Testis (tissue), 3 donors: ENCODE measurements around the gene DLG2. TPM values are rescaled to one million over a fixed set of nuclear protein-coding genes. Genes with fewer than 3 reads are reported as not detected.
A peak's percentile ranks its signal among the peaks of the same experiment; 100 is the strongest.

Source experiments
- DNase-seq: peaks from one replicate; pipeline ENCODE4 v3.0.0-alpha.2; 2019
- H3K27ac ChIP-seq, 2 donors: fragments of 200-600 bp; sonication (generic); one replicate each; pipeline ENCODE4 v1.5.1; 2019
- H3K27me3 ChIP-seq: fragments of 200-600 bp; sonication (generic); one replicate; pipeline ENCODE4 v1.5.1; 2019
- H3K36me3 ChIP-seq: fragments of 200-600 bp; sonication (generic); one replicate; pipeline ENCODE4 v1.5.1; 2017; ENCODE audit warnings: low read depth; ENCODE audit errors: missing control alignments
- H3K4me1 ChIP-seq: fragments of 200-600 bp; sonication (generic); one replicate; pipeline ENCODE4 v1.5.1; 2019
- H3K4me3 ChIP-seq, 2 donors: fragments of 200-600 bp; sonication (generic); one replicate each; pipeline ENCODE4 v1.5.1; 2017 to 2019
- H3K9me3 ChIP-seq: fragments of 200-600 bp; sonication (generic); one replicate; pipeline ENCODE4 v1.5.1; 2017
- CTCF ChIP-seq, 3 experiments: fragments of 450-650 bp in 2 of 3; fragments of 200-600 bp in 1 of 3; sonication (generic) in 1 of 3; IDR thresholded peaks; one replicate each; pipeline ENCODE4 v1.5.1; 2016 to 2019; ENCODE audit warnings: antibody characterized with exemption in 3 of 3, mild to moderate bottlenecking in 2 of 3, moderate library complexity in 1 of 3
- POLR2A ChIP-seq: fragments of 450-650 bp; IDR thresholded peaks from one replicate; pipeline ENCODE4 v1.6.1; 2017; ENCODE audit warnings: antibody characterized with exemption, mild to moderate bottlenecking, moderate library complexity
- WGBS, 2 donors: methylation state at CpG; one replicate each; pipeline ENCODE4 v1.1.5; 2018; 5-methylcytosine and 5-hydroxymethylcytosine counted together
- intact Hi-C: fragments of 100-400 bp; cut with DNase I; formaldehyde crosslinking; loops from one replicate; pipeline ENCODE4 v1.15.1; 2023; ENCODE audit warnings: low total_unique reads
- polyA plus RNA-seq: library from polyadenylated mRNA; stranded (reverse); fragments of 350-450 nt; fragmentation: Illumina TruSeq; extraction: RNeasy Lipid Tissue Mini Kit (QIAGEN cat#74804); gene quantifications from one replicate; pipeline ENCODE4 v1.2.3, GENCODE V29; 2014; ENCODE audit warnings: low read depth, low replicate concordance; ENCODE audit not compliant: insufficient read depth
- total RNA-seq, 2 donors: library from RNA; depleted of rRNA; stranded (reverse); fragments of >200 nt; gene quantifications; one replicate each; pipeline ENCODE4 v1.2.3, GENCODE V29; 2016

DLG2 gene
- total and polyA plus RNA-seq, 3 donors from 2014 or later = 13.8 to 23.0 (median 14.1) TPM

GRCh38 chr11:83545494-83546260 lies 2081.5 kb downstream of the DLG2 start:
- DNase-seq = no peak
- TF ChIP-seq CTCF (IDR thresholded peaks at IDR 0.05) (no peak), POLR2A (no peak)
- 74 to 84% methylated on average over 6 of the region's 6 CpGs for WGBS, 2 donors

GRCh38 chr11:83544846-83545245 lies 2082.3 kb downstream of the DLG2 start:
- H3K9me3 ChIP-seq = no peaks in the 10 kb centered on the region
- no peaks in the 10 kb centered on the region for H3K27me3 ChIP-seq
- TF ChIP-seq CTCF (IDR thresholded peaks at IDR 0.05) (no peak), POLR2A (no peak)
- intact Hi-C loops = no loop called here
- 27 to 33% methylated on average over 1 of the region's 1 CpG for WGBS, 2 donors
- no peaks in the 10 kb centered on the region for H3K36me3 ChIP-seq
- H3K4me1 ChIP-seq = no peaks in the 10 kb centered on the region
- no peak overlapping the region for H3K27ac ChIP-seq
- DNase-seq = peak; percentile 23
- H3K4me3 ChIP-seq = no peak overlapping the region

More at GRCh38 chr11:83545494-83546260, 2081.5 kb downstream of the DLG2 start:
- Histone ChIP-seq H3K4me1 (no peaks in the 10 kb centered on the region), H3K36me3 (no peaks in the 10 kb centered on the region), H3K27ac (no peak overlapping the region), H3K27me3 (no peaks in the 10 kb centered on the region), H3K4me3 (no peak overlapping the region), H3K9me3 (no peaks in the 10 kb centered on the region)
- intact Hi-C loops = no loop called here

- 90 to 95% methylated on average over 3 of the region's 3 CpGs for WGBS, 2 donors
- intact Hi-C loops = no loop called here
Measured at GRCh38 chr11:83543706-83544439, 2083.3 kb downstream of the DLG2 start.

GRCh38 chr11:83542861-83543260 lies 2084.3 kb downstream of the DLG2 start:
- Histone ChIP-seq H3K36me3 (no peaks in the 10 kb centered on the region), H3K4me1 (no peaks in the 10 kb centered on the region), H3K27me3 (no peaks in the 10 kb centered on the region), H3K27ac (no peak overlapping the region), H3K9me3 (no peaks in the 10 kb centered on the region), H3K4me3 (no peak overlapping the region)
- intact Hi-C loops = no loop called here
- 80 to 85% methylated on average over 2 of the region's 2 CpGs for WGBS, 2 donors
- DNase-seq = no peak
- no peak for TF ChIP-seq POLR2A
- no peak for TF ChIP-seq CTCF (IDR thresholded peaks at IDR 0.05)

More at GRCh38 chr11:83543706-83544439, 2083.3 kb downstream of the DLG2 start:
- H3K4me1 ChIP-seq = no peaks in the 10 kb centered on the region
- no peaks in the 10 kb centered on the region for H3K36me3 ChIP-seq
- DNase-seq = no peak
- no peak overlapping the region for H3K4me3 ChIP-seq
- TF ChIP-seq CTCF (IDR thresholded peaks at IDR 0.05) (no peak), POLR2A (no peak)
- no peak overlapping the region for H3K27ac ChIP-seq
- no peaks in the 10 kb centered on the region for H3K27me3 ChIP-seq
- H3K9me3 ChIP-seq = no peaks in the 10 kb centered on the region
